ENCODE results near the gene ABLIM3.

The ABLIM3 gene

DNA sequence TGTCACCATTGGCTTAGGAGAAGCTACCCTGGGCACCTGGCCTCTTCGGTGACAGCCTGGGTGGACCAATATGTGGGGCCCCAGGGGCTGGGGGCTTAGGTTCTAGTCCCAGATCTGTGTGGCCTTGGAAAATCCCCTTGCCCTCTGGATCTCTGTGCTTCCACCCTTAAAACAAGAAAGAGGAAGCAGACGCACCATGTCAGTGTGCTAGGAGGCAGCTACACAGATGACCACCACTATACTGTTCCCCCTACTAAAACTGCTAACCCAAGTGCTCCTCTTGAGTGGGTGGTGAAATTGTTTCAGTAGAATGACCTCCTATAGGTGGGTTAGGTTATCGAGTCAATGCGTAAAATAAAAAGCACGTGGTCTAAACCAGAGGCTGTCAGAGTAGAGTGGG lies 161.3 kb downstream of the ABLIM3 start:
- H3K36me3 ChIP-seq (ENCODE audit: control insufficient read depth in 1 of 2, insufficient read depth in 2 of 2, low read length in 2 of 2): no peaks in the 10 kb centered on the region
- H3K4me1 ChIP-seq (ENCODE audit: control insufficient read depth in 1 of 2, insufficient read depth in 2 of 2, low read length in 2 of 2): no peaks in the 10 kb centered on the region
- no peak overlapping the region for H3K4me3 ChIP-seq (ENCODE audit: low read depth in 1 of 2, low read length in 2 of 2)
- no peak overlapping the region for H3K27ac ChIP-seq (ENCODE audit: low read length)
- H3K9me3 ChIP-seq (ENCODE audit: control insufficient read depth in 1 of 2, low read length in 2 of 2): no peaks in the 10 kb centered on the region
- H3K27me3 ChIP-seq (ENCODE audit: low read depth, low read length): no peaks in the 10 kb centered on the region

DNA sequence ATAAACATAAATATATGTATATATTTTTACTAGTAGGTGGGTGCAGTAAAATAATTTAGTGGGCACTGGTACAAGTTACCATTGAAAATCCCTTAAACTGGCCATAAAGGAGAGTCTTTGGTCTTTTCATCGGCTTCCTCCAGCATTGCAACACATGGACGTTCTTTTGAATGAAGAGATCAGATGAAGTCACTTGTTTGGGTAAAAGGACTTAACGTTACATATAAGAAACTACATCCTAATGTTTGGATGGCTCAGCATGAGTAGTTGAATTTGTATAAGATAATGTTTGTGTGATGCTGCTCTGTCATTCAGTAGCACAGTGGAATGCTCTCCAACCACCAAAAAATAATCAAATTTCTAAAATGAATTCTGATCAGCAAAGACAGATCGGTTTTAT lies 161.9 kb downstream of the ABLIM3 start:
- H3K27me3 ChIP-seq (ENCODE audit: low read depth, low read length): no peaks in the 10 kb centered on the region
- no peak overlapping the region for H3K4me3 ChIP-seq (ENCODE audit: low read depth in 1 of 2, low read length in 2 of 2)
- no peaks in the 10 kb centered on the region for H3K4me1 ChIP-seq (ENCODE audit: control insufficient read depth in 1 of 2, insufficient read depth in 2 of 2, low read length in 2 of 2)
- H3K36me3 ChIP-seq (ENCODE audit: control insufficient read depth in 1 of 2, insufficient read depth in 2 of 2, low read length in 2 of 2): no peaks in the 10 kb centered on the region
- H3K27ac ChIP-seq (ENCODE audit: low read length): no peak overlapping the region
- H3K9me3 ChIP-seq (ENCODE audit: control insufficient read depth in 1 of 2, low read length in 2 of 2): no peaks in the 10 kb centered on the region

DNA sequence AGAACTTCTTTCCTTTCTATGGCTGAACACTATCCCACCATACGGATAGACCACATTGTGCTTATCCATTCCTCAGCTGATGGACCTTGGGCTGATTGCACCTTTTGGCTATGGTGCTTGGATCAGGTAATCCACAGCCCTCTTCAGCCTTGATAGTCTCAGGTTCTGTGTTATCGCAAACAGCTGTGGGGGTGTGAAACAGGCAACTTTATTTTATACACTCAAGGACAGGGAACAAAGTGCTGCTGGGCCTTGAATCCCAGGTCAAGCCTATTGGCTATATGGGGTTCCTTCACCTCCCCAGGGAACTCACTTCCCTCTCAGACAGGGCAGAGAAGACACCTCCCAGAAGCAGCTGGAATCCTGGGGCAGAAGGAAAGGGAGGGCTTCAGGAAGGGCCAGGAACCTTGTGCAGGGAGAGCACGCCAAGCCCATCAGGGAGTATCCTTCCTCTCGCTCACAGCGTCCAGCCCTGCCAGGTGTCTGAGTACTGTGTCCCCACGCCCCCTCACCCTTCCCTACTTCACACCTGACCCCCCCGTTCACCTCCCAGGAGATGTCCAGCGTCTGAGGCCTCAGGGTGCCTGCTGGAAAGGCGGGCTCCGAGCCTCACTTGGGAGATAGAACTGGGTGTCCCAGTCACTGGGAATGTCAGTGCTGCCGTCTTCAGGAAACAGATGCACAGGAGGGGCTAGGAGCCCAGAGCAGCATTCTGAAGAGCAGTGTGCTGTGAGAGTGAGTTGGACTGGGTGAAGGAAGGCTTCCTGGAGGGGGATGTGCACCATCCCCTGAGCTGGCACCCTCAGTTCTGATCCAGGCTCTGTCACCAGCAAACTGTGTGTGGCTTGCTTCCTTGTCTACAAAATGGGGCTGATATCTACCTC lies 163.1 kb downstream of the ABLIM3 start:
- Histone ChIP-seq H3K27me3 (ENCODE audit: low read depth, low read length) (no peaks in the 10 kb centered on the region), H3K36me3 (ENCODE audit: control insufficient read depth in 1 of 2, insufficient read depth in 2 of 2, low read length in 2 of 2) (no peaks in the 10 kb centered on the region), H3K4me3 (ENCODE audit: low read depth in 1 of 2, low read length in 2 of 2) (no peak overlapping the region), H3K9me3 (ENCODE audit: control insufficient read depth in 1 of 2, low read length in 2 of 2) (no peaks in the 10 kb centered on the region), H3K27ac (ENCODE audit: low read length) (no peak overlapping the region), H3K4me1 (ENCODE audit: control insufficient read depth in 1 of 2, insufficient read depth in 2 of 2, low read length in 2 of 2) (no peaks in the 10 kb centered on the region)

DNA sequence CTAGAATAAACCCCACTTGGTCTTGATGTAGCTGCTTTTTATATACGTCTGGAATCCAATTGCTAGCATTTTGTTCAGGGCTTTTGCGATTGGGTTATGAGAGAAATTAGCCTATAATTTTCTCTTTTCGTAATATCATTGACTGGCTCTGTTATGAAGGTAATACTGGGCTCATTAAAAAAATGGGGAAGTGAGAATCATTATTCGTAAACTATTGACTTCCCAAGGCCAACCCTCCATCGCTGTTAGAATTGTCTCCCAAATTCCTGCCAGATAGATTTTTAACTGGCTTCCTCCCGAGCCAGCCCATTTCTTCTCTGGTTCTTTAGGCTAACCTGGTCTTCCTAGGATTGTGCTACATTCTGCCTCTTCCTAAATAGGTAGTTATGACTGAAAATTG lies 168.1 kb downstream of the ABLIM3 start:
- Histone ChIP-seq H3K36me3 (ENCODE audit: control insufficient read depth in 1 of 2, insufficient read depth in 2 of 2, low read length in 2 of 2) (peaks cover 0 to 5% of the 10 kb centered on the region in 2 donors), H3K27me3 (ENCODE audit: low read depth, low read length) (no peaks in the 10 kb centered on the region), H3K4me1 (ENCODE audit: control insufficient read depth in 1 of 2, insufficient read depth in 2 of 2, low read length in 2 of 2) (no peaks in the 10 kb centered on the region), H3K27ac (ENCODE audit: low read length) (no peak overlapping the region), H3K4me3 (ENCODE audit: low read depth in 1 of 2, low read length in 2 of 2) (no peak overlapping the region), H3K9me3 (ENCODE audit: control insufficient read depth in 1 of 2, low read length in 2 of 2) (no peaks in the 10 kb centered on the region)
